Uterus (tissue), 4 donors: ENCODE data around the gene CRPPA. TPM values are rescaled to one million over a fixed set of nuclear protein-coding genes. Genes with fewer than 3 reads are reported as not detected.
"Not testable (repeated sequence)": the region's sequence is repeated elsewhere in the genome, so short reads cannot be mapped to it uniquely, and the experiment has no call there.

ENCODE experiments used
- DNase-seq, 2 donors: peaks; one replicate each; pipeline ENCODE4 v3.0.0-alpha.2; 2019 to 2020
- H3K27ac ChIP-seq, 2 donors: fragments of 200-600 bp; sonication (generic); 1 replicate in 1 of 2; 2 replicates in 1 of 2; pipeline ENCODE4 v1.5.1; 2016 to 2018
- H3K27me3 ChIP-seq, 2 donors: fragments of 200-600 bp; sonication (generic); one replicate each; pipeline ENCODE4 v1.5.1; 2018 to 2019; ENCODE audit warnings: control low read depth in 1 of 2
- H3K36me3 ChIP-seq, 2 donors: fragments of 200-600 bp; sonication (generic); one replicate each; pipeline ENCODE4 v1.5.1; 2019; ENCODE audit warnings: control low read depth in 1 of 2
- H3K4me1 ChIP-seq, 2 donors: fragments of 200-600 bp; sonication (generic); one replicate each; pipeline ENCODE4 v1.5.1; 2018 to 2019; ENCODE audit warnings: control low read depth in 1 of 2
- H3K4me3 ChIP-seq, 2 donors: fragments of 200-600 bp; sonication (generic); 1 replicate in 1 of 2; 2 replicates in 1 of 2; pipeline ENCODE4 v1.5.1; 2018 to 2019; ENCODE audit warnings: mild to moderate bottlenecking in 1 of 2
- H3K9me3 ChIP-seq, 2 donors: fragments of 200-600 bp; sonication (generic); one replicate each; pipeline ENCODE4 v1.5.1; 2019; ENCODE audit warnings: control low read depth in 1 of 2
- POLR2A ChIP-seq, 2 donors: fragments of 450-650 bp; IDR thresholded peaks; one replicate each; pipeline ENCODE4 v1.6.1; 2016; ENCODE audit warnings: antibody characterized with exemption in 2 of 2, mild to moderate bottlenecking in 1 of 2, moderate library complexity in 1 of 2
- intact Hi-C: fragments of 100-400 bp; cut with DNase I; formaldehyde crosslinking; loops from one replicate; pipeline ENCODE4 v1.15.1; 2023; ENCODE audit warnings: low total_unique reads
- total RNA-seq, 4 donors: library from RNA; depleted of rRNA in 3 of 4; stranded (reverse); fragments of >200 nt in 3 of 4; gene quantifications; one replicate each; pipeline versions ENCODE4 v1.1.0 to v1.2.4, GENCODE V29; 2014 to 2023
- TF ChIP-seq, protein P1 (sequence below), 4 experiments: fragments of 200-600 bp in 2 of 4; fragments of 450-650 bp in 2 of 4; sonication (generic) in 2 of 4; IDR thresholded peaks; one replicate each; pipeline ENCODE4 v1.5.1; 2016 to 2019; ENCODE audit warnings: antibody characterized with exemption in 4 of 4, mild to moderate bottlenecking in 2 of 4, moderate library complexity in 1 of 4
- donor health status: DM: yes; HTN: yes; CAD: no.

CRPPA gene
- total RNA-seq, 4 donors from 2014 or later, result 0.29 to 8.6 (median 3.5) TPM

- Histone ChIP-seq H3K4me3 (no peak overlapping the region), H3K27ac (no peak overlapping the region), H3K4me1 (no peaks in the 10 kb centered on the region), H3K9me3 (no peaks in the 10 kb centered on the region), H3K36me3 (no peaks in the 10 kb centered on the region), H3K27me3 (no peaks in the 10 kb centered on the region)
- DNase-seq, result no peak
- no peak for TF ChIP-seq POLR2A (IDR thresholded peaks at IDR 0.05)
- TF ChIP-seq, protein P1, sequence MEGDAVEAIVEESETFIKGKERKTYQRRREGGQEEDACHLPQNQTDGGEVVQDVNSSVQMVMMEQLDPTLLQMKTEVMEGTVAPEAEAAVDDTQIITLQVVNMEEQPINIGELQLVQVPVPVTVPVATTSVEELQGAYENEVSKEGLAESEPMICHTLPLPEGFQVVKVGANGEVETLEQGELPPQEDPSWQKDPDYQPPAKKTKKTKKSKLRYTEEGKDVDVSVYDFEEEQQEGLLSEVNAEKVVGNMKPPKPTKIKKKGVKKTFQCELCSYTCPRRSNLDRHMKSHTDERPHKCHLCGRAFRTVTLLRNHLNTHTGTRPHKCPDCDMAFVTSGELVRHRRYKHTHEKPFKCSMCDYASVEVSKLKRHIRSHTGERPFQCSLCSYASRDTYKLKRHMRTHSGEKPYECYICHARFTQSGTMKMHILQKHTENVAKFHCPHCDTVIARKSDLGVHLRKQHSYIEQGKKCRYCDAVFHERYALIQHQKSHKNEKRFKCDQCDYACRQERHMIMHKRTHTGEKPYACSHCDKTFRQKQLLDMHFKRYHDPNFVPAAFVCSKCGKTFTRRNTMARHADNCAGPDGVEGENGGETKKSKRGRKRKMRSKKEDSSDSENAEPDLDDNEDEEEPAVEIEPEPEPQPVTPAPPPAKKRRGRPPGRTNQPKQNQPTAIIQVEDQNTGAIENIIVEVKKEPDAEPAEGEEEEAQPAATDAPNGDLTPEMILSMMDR (IDR thresholded peaks at IDR 0.05), result no peak
- intact Hi-C loops, result no loop called here
Measured at GRCh38 chr7:16447876-16448275, 26.5 kb upstream of the CRPPA start.

- intact Hi-C loops, result no loop called here
- Histone ChIP-seq H3K9me3 (no peaks in the 10 kb centered on the region), H3K4me1 (no peaks in the 10 kb centered on the region), H3K36me3 (no peaks in the 10 kb centered on the region), H3K4me3 (no peak overlapping the region), H3K27me3 (no peaks in the 10 kb centered on the region), H3K27ac (no peak overlapping the region)
- TF ChIP-seq, protein P1 (IDR thresholded peaks at IDR 0.05), result no peak
- TF ChIP-seq POLR2A (IDR thresholded peaks at IDR 0.05), result no peak
- DNase-seq, result no peak
Measured at GRCh38 chr7:16446508-16446907, 25.2 kb upstream of the CRPPA start.

DNA sequence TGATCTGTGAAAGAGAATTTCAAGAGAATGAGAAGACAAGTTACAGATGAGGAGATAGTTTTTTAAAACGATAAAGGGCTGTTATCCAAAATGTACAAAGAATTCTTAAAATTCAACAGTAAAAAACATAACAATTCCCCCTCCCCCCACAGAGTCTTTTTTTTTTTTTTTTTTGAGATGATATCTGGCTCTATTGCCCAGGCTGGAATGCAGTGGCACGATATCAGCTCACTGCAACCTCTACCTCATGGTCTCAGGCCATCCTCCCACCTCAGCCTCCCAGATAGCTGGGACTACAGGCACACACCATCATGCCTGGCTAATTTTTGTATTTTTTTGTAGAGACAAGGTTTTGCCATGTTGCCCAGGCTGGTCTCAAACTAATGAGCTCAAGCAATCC lies 22.5 kb upstream of the CRPPA start:
- DNase-seq, intact Hi-C loops: not testable (repeated sequence)

GRCh38 chr7:16438988-16439387 lies 17.6 kb upstream of the CRPPA start:
- intact Hi-C loops, result no loop called here
- Histone ChIP-seq H3K9me3 (no peaks in the 10 kb centered on the region), H3K27me3 (peaks cover 0 to 3% of the 10 kb centered on the region in 2 donors), H3K4me1 (no peaks in the 10 kb centered on the region), H3K27ac (no peak overlapping the region), H3K36me3 (no peaks in the 10 kb centered on the region), H3K4me3 (no peak overlapping the region)
- TF ChIP-seq, protein P1 (IDR thresholded peaks at IDR 0.05), result no peak
- no peak for TF ChIP-seq POLR2A (IDR thresholded peaks at IDR 0.05)
- DNase-seq, result no peak

More for the DNA sequence above, 22.5 kb upstream of the CRPPA start:
- H3K27ac ChIP-seq, H3K4me3 ChIP-seq, H3K4me1 ChIP-seq, H3K27me3 ChIP-seq, H3K36me3 ChIP-seq, H3K9me3 ChIP-seq: not testable (repeated sequence)

- Histone ChIP-seq H3K36me3 (no peaks in the 10 kb centered on the region), H3K4me1 (no peaks in the 10 kb centered on the region), H3K27ac (no peak overlapping the region), H3K4me3 (no peak overlapping the region), H3K9me3 (no peaks in the 10 kb centered on the region), H3K27me3 (peaks cover 0 to 3% of the 10 kb centered on the region in 2 donors)
- no peak for TF ChIP-seq POLR2A (IDR thresholded peaks at IDR 0.05)
- TF ChIP-seq, protein P1 (IDR thresholded peaks at IDR 0.05), result no peak
- intact Hi-C loops, result no loop called here
- DNase-seq, result no peak
Measured at GRCh38 chr7:16436306-16436705, 15.0 kb upstream of the CRPPA start.

GRCh38 chr7:16433568-16434122 lies 12.3 kb upstream of the CRPPA start:
- intact Hi-C loops, result no loop called here
- TF ChIP-seq POLR2A (IDR thresholded peaks at IDR 0.05), result no peak
- no peak for DNase-seq
- no peaks in the 10 kb centered on the region for H3K9me3 ChIP-seq
- no peak overlapping the region for H3K27ac ChIP-seq
- H3K27me3 ChIP-seq, result peaks cover 0 to 3% of the 10 kb centered on the region in 2 donors
- H3K4me1 ChIP-seq, result no peaks in the 10 kb centered on the region
- no peak overlapping the region for H3K4me3 ChIP-seq
- no peaks in the 10 kb centered on the region for H3K36me3 ChIP-seq
